ENCODE results near the gene TNRC6B.

Gene TNRC6B

DNA sequence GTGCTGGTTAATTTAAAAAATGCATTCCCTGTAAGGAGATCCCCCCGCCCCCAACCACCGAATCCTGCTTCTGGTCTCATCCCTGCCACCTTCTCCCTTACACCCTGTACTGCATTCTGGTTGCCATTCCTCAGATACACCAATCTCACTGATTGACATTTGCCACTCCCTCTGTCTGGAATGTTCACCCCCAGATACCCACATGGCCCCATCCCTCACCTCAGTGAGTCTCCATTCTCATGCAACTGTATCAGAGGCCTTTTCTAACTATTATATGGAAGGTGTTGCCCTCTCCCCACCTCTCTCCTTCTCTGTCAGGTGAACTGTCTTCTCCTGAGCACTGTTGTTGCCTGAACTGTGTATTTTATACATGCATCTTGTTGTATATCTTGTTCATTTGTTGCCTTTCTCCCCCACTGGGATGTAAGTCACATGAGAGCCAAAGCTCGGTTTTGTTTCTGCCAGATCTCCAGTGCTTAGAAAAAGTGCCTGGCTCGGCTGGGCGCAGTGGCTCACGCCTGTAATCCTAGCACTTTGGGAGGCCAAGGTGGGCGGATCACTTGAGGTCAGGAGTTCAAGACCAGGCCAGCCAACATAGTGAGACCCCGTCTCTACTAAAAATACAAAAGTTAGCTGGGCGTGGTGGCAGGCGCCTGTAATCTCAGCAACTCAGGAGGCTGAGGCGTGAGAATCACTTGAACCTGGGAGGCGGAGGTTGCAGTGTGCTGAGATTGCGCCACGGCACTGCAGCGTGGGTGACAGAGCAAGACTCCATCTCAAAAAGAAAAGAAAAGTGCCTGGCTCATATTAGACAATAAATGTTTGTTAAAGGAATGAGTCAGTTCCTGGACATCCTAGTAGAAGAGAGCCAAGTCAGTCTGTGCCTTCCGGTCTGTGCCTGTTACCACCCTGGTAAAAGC is 61.0 kb downstream of the TNRC6B start:
- POLR2A ChIA-PET, result interaction anchor here (1.0 kb wide), 1 partner anchor 195 kb away, joined by 3 read pairs; no protein-coding TSS in a partner anchor
- no peak for DNase-seq (ENCODE audit: extremely low spot score)
- TF ChIP-seq ARNT (IDR thresholded peaks at IDR 0.05), result no peak
- TF ChIP-seq, protein P1, sequence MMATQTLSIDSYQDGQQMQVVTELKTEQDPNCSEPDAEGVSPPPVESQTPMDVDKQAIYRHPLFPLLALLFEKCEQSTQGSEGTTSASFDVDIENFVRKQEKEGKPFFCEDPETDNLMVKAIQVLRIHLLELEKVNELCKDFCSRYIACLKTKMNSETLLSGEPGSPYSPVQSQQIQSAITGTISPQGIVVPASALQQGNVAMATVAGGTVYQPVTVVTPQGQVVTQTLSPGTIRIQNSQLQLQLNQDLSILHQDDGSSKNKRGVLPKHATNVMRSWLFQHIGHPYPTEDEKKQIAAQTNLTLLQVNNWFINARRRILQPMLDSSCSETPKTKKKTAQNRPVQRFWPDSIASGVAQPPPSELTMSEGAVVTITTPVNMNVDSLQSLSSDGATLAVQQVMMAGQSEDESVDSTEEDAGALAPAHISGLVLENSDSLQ (IDR thresholded peaks at IDR 0.05), result 0 out of 2 replicates have a peak, but pooled peaks have one; percentile 7
- CTCF ChIA-PET, result interaction anchor here (0.6 kb wide), 1 partner anchor 16 kb away, joined by 3 read pairs; no protein-coding TSS in a partner anchor

DNA sequence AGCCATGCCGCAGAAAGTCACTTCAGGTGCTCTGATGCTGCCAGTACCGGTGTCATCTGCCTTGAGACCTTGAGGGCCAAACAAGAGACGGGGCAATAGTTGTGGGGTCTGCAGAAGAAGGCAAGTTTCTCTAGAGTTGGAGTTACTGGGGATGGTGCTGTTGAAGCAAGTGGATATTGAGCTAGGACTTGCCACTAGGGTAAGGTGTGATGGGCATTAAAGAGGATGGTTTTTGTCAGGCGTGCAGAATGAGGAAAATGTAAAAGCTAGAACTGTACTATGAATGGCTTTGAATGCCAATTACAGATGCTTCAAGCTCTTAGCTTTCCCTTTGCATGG is 61.6 kb downstream of the TNRC6B start:
- ChIA-PET CTCF (interaction anchor here (0.6 kb wide), 2 partner anchors 16 to 108 kb away, joined by 3 read pairs; no protein-coding TSS in a partner anchor), POLR2A (interaction anchor here (1.0 kb wide), 1 partner anchor 196 kb away, joined by 3 read pairs; no protein-coding TSS in a partner anchor)
- no peak for DNase-seq (ENCODE audit: extremely low spot score)
- TF ChIP-seq TARDBP (IDR thresholded peaks at IDR 0.05) (no peak), ARNT (IDR thresholded peaks at IDR 0.05) (no peak), ZNF384 (IDR thresholded peaks at IDR 0.05) (no peak), ELF4 (IDR thresholded peaks at IDR 0.05) (no peak), FOXK2 (IDR thresholded peaks at IDR 0.05) (no peak), NFRKB (IDR thresholded peaks at IDR 0.05) (no peak), FOXA1 (IDR thresholded peaks at IDR 0.05) (no peak), FOXM1 (IDR thresholded peaks at IDR 0.05; ENCODE audit: borderline replicate concordance) (no peak), L3MBTL2 (conservative IDR thresholded peaks at IDR 0.05) (no peak)

DNA sequence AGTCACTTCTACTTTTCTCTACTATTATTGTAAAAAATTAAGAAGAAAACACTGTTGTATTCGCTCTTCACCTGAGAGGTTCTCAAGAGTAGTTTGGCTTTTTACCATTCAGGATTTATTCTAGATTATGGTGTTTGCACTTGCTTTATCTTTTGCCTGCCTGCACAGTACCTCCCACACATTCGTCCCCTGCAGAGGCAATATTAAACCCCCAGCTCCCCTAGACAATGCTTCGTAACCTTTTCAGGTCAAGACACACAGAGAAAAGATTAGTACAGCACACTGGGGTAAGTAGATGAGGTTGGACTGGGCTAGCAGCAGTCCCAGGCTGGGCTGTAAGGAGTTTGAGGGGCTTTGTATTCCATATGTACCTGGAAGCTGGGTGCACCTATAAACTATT is 62.4 kb downstream of the TNRC6B start:
- ChIA-PET POLR2A (no interaction called here), CTCF (no interaction called here)
- no peak for TF ChIP-seq FOXA1 (IDR thresholded peaks at IDR 0.05)
- TF ChIP-seq L3MBTL2 (conservative IDR thresholded peaks at IDR 0.05), result no peak
- DNase-seq (ENCODE audit: extremely low spot score), result no peak

DNA sequence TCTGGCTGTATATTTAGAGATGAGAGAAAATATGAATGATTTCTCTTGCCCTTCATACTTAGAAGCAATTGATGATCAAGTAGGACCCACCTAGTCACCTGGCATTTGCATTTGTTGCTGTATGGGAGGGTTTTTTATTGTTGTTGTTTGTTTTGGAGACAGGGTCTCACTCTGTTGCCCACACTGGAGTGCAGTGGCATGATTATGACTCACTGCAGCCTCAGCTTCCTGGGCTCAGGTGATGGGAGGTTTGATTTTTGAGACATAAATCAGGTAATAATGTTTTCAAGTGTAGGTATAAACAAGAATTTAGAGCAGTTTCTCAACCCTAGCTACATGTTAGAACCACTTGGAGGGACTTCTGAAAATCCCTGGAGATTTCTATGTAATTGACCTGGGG is 63.0 kb downstream of the TNRC6B start:
- CTCF ChIA-PET, result no interaction called here
- TF ChIP-seq SP1 (IDR thresholded peaks at IDR 0.05) (no peak), ARNT (IDR thresholded peaks at IDR 0.05) (no peak), FOXM1 (IDR thresholded peaks at IDR 0.05; ENCODE audit: borderline replicate concordance) (no peak), ZNF384 (IDR thresholded peaks at IDR 0.05) (no peak), SUZ12 (IDR thresholded peaks at IDR 0.05) (no peak), FOXK2 (IDR thresholded peaks at IDR 0.05) (no peak), CTBP1 (IDR thresholded peaks at IDR 0.05; ENCODE audit: borderline replicate concordance) (no peak), FOXA1 (IDR thresholded peaks at IDR 0.05) (no peak), NFRKB (IDR thresholded peaks at IDR 0.05) (no peak), ELF4 (IDR thresholded peaks at IDR 0.05) (no peak), L3MBTL2 (conservative IDR thresholded peaks at IDR 0.05) (no peak), TARDBP (IDR thresholded peaks at IDR 0.05) (no peak), BHLHE40 (IDR thresholded peaks at IDR 0.05; ENCODE audit: borderline replicate concordance) (no peak), HDGF (IDR thresholded peaks at IDR 0.05; ENCODE audit: borderline replicate concordance) (no peak), LEF1 (IDR thresholded peaks at IDR 0.05; ENCODE audit: borderline replicate concordance) (no peak)
- TF ChIP-seq, protein P1 (IDR thresholded peaks at IDR 0.05), result no peak
- DNase-seq (ENCODE audit: extremely low spot score), result no peak
- POLR2A ChIA-PET, result no interaction called here

DNA sequence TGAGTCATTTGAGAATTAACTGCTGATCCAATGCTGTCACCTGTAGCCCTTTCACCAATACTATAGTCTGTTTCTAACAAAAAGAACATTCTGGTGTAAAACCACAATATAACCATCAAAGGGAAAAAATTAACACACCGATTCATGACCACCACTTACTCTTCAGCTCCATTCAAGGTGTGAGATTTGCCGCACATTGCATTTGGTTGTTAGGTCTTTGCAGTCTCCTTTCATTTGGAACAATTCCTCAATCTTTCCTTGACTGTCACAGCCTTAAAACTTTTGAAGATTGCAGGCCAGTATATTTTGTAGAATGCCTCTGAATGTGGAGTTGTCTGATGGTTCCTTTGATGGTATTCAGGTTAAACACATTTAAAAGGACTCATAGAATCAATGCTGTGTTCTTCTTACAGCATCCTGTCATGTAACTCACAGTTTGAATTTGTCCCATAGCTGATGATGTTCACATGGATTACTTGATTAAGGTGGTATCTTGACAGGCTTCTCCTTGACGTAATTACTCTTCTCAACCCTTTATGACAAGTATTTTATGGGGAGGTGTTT is 63.6 kb downstream of the TNRC6B start:
- TF ChIP-seq FOXM1 (IDR thresholded peaks at IDR 0.05; ENCODE audit: borderline replicate concordance) (no peak), NFRKB (IDR thresholded peaks at IDR 0.05) (no peak), LEF1 (IDR thresholded peaks at IDR 0.05; ENCODE audit: borderline replicate concordance) (no peak), FOXA1 (IDR thresholded peaks at IDR 0.05) (no peak), CTBP1 (IDR thresholded peaks at IDR 0.05; ENCODE audit: borderline replicate concordance) (no peak), ZNF384 (IDR thresholded peaks at IDR 0.05) (no peak)
- TF ChIP-seq, protein P1 (IDR thresholded peaks at IDR 0.05), result no peak
- POLR2A ChIA-PET, result interaction anchor here (1.1 kb wide), 1 partner anchor 197 kb away, joined by 3 read pairs; no protein-coding TSS in a partner anchor
- CTCF ChIA-PET, result no interaction called here

DNA sequence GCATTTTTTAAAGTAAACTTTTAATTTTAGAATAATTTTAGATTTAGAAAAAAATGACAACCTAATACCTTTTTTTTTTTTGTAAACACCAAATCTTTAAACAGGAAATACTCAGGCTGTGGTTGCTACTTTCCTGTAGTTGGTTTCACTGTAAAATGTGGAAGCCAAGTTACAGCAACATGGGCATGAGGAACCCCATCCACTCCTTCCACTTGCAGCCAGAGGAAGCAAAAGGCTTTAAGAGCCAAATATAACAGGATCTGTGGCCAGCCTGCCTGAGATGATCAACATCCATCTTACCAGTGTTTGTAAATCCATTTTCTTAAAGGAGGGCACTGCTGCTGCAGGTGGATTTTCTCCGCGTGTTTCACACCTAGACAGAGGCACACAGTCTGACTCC is 66.2 kb downstream of the TNRC6B start:
- DNase-seq (ENCODE audit: extremely low spot score), result no peak
- TF ChIP-seq BHLHE40 (IDR thresholded peaks at IDR 0.05; ENCODE audit: borderline replicate concordance) (no peak), ZNF384 (IDR thresholded peaks at IDR 0.05) (no peak), FOXK2 (IDR thresholded peaks at IDR 0.05) (no peak)
- ChIA-PET CTCF (no interaction called here), POLR2A (no interaction called here)

More for the DNA sequence above, 63.6 kb downstream of the TNRC6B start:
- DNase-seq (ENCODE audit: extremely low spot score), result no peak

DNA sequence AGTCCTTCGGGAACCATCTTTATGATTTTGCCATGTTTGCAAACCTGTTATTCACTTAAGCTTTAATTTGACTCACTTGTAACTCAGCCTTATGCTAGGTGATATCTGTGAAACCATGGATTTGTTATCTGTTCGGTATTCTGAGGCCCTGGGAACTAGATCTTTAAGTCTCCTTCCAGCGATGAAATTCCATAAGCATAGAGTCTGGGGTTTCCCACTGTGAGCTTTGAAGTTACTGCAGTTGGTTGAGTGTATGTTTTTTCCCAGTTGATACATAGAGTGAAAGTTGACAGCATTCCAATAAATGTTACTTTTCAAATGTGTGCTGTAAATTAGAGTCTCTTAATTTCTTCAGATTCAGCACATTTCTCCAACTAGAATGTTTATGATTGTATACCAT is 66.9 kb downstream of the TNRC6B start:
- POLR2A ChIA-PET, result no interaction called here
- CTCF ChIA-PET, result no interaction called here
- no peak for DNase-seq (ENCODE audit: extremely low spot score)
- TF ChIP-seq L3MBTL2 (conservative IDR thresholded peaks at IDR 0.05), result no peak

All from HEK293T (cell line).